NOMO-1 treated with DMSO at 0.1 percent for 48 hours (cell line): ENCODE data around the gene RPS2.
"Not testable (repeated sequence)": the region's sequence is repeated elsewhere in the genome, so short reads cannot be mapped to it uniquely, and the experiment has no call there.

ENCODE experiments used
- DNase-seq: peaks from one replicate; lab custom pipeline; 2025; ENCODE audit not compliant: unreplicated experiment; lab: John Stamatoyannopoulos, UW

The RPS2 gene

GRCh38 chr16:1942810-1943726 lies 21.6 kb downstream of the RPS2 start, which contains the start of gene MSRB1:
TSS of gene MSRB1 (minus strand) at chr16:1943199. CDS start at chr16:1943156, 43 bp downstream.
- DNase-seq, result peak; percentile 99

GRCh38 chr16:1942047-1942809 lies 22.4 kb downstream of the RPS2 start:
- DNase-seq, result peak; percentile 78

- peak; percentile 66 for DNase-seq
Observed at GRCh38 chr16:1941162-1942046, 23.2 kb downstream of the RPS2 start.

- DNase-seq, result no peak
Observed at GRCh38 chr16:1940273-1941161, 24.1 kb downstream of the RPS2 start.

- DNase-seq, result not testable (repeated sequence)
Observed at GRCh38 chr16:1939833-1940232, 24.8 kb downstream of the RPS2 start.

GRCh38 chr16:1938910-1939309 lies 25.7 kb downstream of the RPS2 start:
- DNase-seq, result no peak

- peak; percentile 91 for DNase-seq
Observed at GRCh38 chr16:1938316-1938715, 26.3 kb downstream of the RPS2 start.

GRCh38 chr16:1936945-1937479 lies 27.6 kb downstream of the RPS2 start:
- DNase-seq, result no peak

GRCh38 chr16:1933097-1933661 lies 31.4 kb downstream of the RPS2 start:
- DNase-seq, result no peak

GRCh38 chr16:1932050-1933028 lies 32.3 kb downstream of the RPS2 start:
- no peak for DNase-seq

GRCh38 chr16:1930338-1930720 lies 34.3 kb downstream of the RPS2 start:
- DNase-seq, result no peak

- DNase-seq, result peak; percentile 82
Observed at GRCh38 chr16:1929578-1930337, 34.9 kb downstream of the RPS2 start.

GRCh38 chr16:1929105-1929504 lies 35.5 kb downstream of the RPS2 start:
- peak; percentile 41 for DNase-seq

GRCh38 chr16:1926271-1926670 lies 38.4 kb downstream of the RPS2 start:
- no peak for DNase-seq

GRCh38 chr16:1924095-1924494 lies 40.5 kb downstream of the RPS2 start:
- no peak for DNase-seq

GRCh38 chr16:1923299-1924034 lies 41.2 kb downstream of the RPS2 start:
- DNase-seq, result no peak

- DNase-seq, result no peak
Observed at GRCh38 chr16:1922357-1922756, 42.3 kb downstream of the RPS2 start.
